GM21423 (cell line): ENCODE measurements around the gene ANKRD33B.
"Not testable (repeated sequence)": the region's sequence is repeated elsewhere in the genome, so short reads cannot be mapped to it uniquely, and the experiment has no call there.

ENCODE experiments used
- ATAC-seq: cut with Tn5 transposase; IDR thresholded peaks from one replicate; pipeline ENCODE4 v1.9.1; 2021; ENCODE audit warnings: mild to moderate bottlenecking, moderate library complexity; ENCODE audit not compliant: unreplicated experiment

ANKRD33B gene

DNA sequence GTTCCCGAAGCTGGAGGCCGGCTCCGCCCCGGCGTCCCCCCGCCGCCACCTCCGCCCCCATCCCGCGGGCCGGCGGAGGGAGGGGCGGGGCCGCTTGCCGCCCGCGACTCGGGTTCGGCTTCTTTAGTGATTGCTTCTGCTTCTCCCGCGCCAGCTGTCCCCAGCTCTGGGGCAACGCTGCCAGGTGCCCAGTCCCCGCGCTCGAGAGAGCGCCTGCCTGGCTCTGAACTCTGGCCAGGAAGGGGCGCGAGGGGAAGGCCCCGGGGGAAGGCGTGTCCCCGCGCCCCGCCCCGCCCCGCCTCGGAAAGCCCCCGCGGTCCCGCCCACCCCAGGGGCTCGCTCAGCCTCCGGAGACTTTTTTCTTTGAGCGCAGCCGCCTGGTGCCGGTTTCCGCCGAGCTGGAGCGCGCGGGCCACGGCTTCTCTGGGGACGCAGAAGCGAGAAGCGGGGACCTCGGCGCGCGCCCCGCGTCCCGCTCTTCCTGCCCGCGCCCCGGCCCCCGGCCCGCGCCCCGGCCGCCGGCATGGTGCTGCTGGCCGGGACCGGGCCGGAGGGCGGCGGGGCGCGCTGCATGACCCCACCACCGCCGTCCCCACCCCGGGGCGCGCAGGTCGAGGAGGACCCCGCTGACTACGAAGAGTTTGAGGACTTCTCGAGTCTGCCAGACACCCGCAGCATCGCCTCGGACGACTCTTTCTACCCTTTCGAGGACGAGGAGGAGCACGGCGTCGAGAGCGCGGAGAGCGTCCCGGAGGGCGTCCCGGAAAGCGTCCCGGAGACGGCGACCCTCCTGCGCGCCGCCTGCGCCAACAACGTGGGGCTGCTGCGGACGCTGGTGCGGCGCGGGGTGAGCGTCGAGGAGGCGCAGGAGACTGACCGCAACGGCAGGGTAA lies at the start of gene ANKRD33B:
ANKRD33B (plus strand) TSS at position 126 of the 893 bp plus-strand sequence; CDS start at position 524, 398 bp downstream.
- peak; percentile 48 for ATAC-seq

DNA sequence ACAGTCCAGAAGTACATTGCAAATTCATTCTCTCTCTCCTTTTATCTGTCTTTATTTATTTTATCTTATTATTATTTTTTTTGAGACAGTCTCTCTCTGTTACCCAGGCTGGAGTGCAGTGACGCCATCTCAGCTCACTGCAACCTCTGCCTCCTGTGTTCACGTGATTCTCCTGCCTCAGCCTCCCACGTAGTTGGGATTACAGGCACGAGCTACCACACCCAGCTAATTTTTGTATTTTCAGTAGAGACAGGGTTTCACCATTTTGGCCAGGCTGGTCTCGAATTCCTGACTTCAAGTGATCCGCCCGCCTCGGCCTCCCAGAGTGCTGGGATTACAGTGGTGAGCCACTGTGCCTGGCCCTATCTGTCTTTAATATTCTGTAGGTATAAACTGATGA lies 49.3 kb upstream of the ANKRD33B start:
- ATAC-seq = not testable (repeated sequence)

- no peak for ATAC-seq
These were observed 48.4 kb upstream of the ANKRD33B start for GRCh38 chr5:10515492-10515891.

- ATAC-seq = no peak
These were observed 45.5 kb upstream of the ANKRD33B start for GRCh38 chr5:10518347-10518746.

DNA sequence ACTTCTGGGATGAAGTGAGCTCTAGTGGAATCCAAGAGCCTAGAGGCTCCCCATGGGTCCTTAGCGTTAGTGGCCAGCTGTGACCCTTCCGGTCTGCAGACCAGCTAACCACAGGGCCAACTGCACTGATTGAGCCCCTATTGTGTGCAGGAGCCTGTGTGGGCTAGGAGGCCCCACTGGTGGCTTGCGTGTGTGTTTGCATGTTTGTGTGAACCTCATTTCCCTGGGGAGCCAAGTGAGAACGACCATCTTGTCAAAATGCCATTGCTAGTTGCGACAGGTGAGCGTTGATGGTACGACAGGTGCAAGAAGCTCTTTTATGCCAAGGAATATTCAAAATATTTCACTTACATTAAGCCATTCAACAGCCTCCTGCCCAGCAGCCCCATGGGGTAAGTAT lies 44.1 kb upstream of the ANKRD33B start:
- ATAC-seq = no peak

DNA sequence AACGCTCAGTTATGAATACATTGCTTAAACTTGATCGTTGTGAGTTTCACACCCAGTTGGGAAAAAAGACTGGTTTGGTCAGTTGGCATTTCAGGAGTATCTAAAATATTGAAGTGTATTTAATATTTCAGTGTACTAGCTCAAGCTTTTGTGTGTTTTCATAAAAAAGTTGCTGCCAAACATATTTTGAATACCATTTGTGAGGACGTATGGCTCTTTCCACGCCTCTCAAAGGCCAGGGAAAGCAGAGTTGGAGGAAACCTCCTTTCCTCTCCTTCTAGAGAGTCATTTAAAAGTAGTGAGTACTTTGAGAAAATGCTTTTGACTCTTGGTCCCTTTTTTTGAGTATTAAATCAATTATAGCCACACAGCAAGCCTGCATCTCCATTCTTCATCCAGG lies 43.2 kb upstream of the ANKRD33B start:
- no peak for ATAC-seq

- no peak for ATAC-seq
These were observed 42.2 kb upstream of the ANKRD33B start for GRCh38 chr5:10521466-10522223.

GRCh38 chr5:10522224-10522611 lies 41.7 kb upstream of the ANKRD33B start:
- no peak for ATAC-seq

- ATAC-seq = no peak
These were observed 39.3 kb upstream of the ANKRD33B start for GRCh38 chr5:10524376-10525123.

- no peak for ATAC-seq
These were observed 38.8 kb upstream of the ANKRD33B start for GRCh38 chr5:10525124-10525495.

DNA sequence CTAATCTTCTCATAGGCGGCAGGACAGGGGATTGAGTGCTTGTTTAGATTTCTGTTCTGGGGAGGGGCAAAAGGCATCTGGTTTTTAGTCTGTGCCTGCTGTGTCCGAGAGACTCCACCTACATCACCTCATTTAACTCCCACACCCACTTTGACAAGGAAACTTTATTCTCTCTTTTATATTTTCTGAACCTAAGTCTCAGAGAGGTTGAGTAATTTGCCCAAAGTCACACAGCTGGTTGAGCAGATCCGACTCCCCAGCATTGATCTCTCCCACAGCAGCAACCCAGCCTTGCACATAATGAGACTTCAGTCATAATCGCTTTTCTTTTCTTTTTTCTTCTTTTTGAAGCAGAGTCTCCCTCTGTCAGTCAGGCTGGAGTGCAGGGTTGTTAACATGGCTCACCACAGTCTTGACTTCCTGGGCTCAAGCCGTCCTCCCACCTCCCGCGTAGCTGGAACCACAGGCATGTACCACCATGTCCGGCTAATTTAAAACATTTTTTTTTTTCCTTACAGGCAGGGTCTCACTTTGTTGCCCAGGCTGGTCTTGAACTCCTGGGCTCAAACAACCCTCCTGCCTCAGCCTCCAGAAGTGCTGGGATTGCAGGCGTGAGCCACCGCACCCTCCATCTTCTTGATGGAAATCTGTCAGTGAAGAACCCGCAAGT lies 36.5 kb upstream of the ANKRD33B start:
- no peak for ATAC-seq

DNA sequence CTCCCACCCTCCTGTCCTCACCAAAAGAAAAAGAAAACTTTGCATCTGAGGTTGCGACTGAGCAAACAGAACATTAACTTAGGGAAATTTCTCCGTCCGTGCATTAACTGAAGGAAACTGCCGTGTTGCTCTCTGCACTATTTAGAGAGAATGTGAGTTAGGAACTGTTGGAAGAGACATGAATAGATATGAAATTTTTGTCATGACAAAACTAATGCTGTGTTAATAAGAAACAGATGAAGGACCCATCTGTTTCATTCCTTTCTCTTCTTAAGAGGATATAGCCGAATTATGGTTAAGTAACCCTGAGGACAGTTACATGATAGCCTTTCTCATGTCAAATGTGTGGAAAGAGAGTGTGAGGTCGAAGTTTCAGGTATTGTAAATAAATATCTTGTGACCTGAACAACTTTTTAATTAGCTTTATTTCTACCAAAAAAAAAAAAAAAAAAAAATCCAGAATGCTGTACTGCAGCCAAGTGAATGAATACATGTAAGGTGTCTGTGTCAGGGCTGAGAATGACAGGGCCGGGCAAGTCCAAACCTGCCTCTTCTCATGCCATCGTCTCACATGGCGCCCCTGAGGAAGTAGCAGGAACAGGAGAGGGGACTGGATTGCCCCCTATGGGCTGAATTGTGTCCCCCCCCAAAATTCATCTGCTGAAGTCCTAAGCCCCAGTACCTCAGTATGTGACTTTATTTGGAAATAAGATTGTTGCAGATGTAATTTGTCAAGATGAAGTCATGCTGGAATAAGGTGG lies 35.6 kb upstream of the ANKRD33B start:
- no peak for ATAC-seq

DNA sequence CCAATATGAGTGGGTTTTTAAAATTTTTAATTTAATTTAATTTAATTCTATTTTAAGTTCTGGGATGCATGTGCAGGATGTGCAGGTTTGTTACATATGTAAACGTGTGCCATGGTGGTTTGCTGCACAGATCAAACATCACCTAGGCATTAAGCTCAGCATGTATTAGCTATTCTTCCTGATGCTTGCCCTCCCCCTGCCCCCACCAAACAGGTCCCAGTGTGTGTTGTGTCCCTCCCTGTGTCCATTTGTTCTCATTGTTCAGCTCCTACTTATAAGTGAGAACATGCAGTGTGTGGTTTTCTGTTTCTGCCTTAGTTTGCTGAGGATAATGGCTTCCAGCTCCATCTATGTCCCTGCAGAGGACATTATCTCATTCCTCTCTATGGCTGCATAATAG lies 35.0 kb upstream of the ANKRD33B start:
- no peak for ATAC-seq

DNA sequence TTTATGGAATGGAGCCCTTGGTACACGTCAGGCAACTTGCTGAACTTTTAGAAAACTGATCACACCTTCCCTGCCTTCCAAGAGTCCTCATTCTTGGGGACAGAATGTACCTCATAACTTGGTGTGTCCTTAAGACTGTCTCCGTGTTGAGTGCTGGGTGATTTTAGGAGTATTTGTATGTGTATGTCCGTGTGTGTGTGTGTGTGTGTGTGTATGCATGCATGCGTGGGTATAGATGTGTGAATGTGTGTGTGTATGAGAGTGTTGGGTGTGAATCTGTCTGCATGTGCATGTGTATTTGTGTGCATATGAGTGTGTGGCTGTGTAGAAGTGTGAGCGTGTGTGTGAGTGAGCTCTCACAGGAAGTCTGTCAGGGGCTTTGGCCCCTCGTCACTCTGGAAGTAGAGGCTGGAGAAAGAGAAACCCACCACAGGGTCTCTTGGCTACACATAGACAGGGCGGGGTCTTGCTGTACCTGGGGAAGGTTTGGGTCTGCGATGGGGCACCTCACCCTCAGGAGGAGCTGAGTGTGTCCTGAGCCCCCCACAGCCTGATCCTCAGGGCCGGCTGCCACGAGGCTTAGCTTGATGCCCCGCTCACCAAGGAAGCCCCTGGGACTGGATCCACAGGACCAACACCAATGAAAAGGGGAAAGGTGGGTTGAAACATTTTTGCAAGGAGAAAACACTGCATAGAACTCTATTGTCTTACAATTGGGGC lies 33.1 kb upstream of the ANKRD33B start:
- ATAC-seq = no peak

GRCh38 chr5:10532421-10532820 lies 31.4 kb upstream of the ANKRD33B start:
- ATAC-seq = no peak

DNA sequence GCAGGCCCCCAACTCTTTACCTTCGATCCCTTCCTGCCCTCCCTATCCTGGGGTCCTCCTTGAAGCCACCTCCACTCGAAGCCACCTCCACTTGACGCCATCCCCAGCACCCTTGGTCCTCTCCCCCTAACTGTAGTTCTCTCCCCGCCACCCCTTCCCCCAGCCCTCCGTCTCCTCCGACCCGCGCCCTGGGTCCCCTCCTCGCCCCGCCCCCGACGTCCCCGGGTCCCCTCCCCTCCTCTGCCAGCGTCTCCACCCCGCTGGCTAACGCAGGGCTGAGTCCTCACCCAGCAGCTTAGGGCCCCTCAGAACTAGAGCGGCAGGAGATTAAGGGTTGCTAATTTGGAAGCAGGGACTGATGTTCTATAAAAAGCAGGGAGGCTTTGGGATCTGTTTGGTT lies 30.6 kb upstream of the ANKRD33B start:
- no peak for ATAC-seq

DNA sequence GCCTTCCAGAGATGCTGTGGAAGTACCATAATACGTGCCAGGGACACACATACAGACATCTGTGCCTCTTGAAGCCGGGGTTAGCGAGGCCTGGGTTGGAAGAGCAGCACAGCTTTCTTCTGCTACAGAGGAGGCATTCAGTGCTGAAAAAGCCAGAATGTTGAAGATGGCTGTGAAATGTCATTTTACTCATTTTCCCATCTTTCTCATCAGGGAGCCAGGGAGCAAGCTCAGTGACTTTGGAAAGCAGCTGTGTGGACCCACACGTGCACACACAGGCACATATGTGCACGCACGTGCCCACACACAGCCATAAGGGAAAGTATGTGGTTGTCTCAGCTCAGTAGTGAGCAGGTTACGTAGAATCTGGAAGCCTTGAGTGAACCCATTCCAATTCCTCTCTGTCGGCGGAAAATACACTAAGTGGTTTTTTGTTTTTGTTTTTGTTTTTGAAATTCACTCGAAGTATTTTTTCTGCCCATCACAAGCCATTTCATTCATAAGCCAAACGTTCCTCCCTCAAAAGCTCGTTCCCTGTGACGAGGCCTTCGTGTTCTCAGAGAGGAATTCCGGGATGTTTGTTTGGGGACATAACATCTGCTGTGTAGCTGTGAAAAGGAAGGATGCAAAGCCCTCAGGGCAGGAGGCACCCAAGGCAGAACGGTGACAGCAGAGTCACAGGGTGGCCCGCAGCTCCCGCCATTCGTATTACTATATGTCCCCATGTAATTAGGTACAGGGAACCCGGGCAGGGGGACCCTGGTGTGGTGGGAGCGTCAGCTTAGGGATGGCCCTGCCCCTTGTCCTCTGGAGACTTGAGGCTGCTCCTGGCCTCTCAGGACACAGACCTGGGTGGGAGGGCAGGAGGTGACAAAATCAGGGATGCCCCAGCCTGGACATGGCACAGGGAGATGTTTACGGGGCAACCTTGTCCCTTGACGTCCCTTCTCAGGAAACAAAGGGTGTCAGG lies 29.0 kb upstream of the ANKRD33B start:
- no peak for ATAC-seq

- ATAC-seq = no peak
These were observed 27.4 kb upstream of the ANKRD33B start for GRCh38 chr5:10536511-10536910.
